ENCODE results near the gene SYNE2. TPM values are rescaled to one million over a fixed set of nuclear protein-coding genes. Genes with fewer than 3 reads are reported as not detected.

The SYNE2 gene
- total RNA-seq, 2 donors from 2014 or later: 147 to 153 TPM

GRCh38 chr14:63981569-63981968 lies 128.8 kb downstream of the SYNE2 start:
- no peak for DNase-seq
- no peak for TF ChIP-seq CTCF (IDR thresholded peaks at IDR 0.05)
- Histone ChIP-seq H3K27me3 (no peaks in the 10 kb centered on the region), H3K9me3 (no peaks in the 10 kb centered on the region), H3K4me3 (no peak overlapping the region), H3K4me1 (no peaks in the 10 kb centered on the region), H3K36me3 (no peaks in the 10 kb centered on the region), H3K27ac (no peak overlapping the region), H3K9ac (ENCODE audit: low read depth in 2 of 2, low read length in 2 of 2) (no peak overlapping the region)
- intact Hi-C loops (cut with DNase I): no loop called here

- DNase-seq: no peak
- Histone ChIP-seq H3K27ac (no peak overlapping the region), H3K4me3 (no peak overlapping the region), H3K27me3 (no peaks in the 10 kb centered on the region), H3K9me3 (no peaks in the 10 kb centered on the region), H3K4me1 (no peaks in the 10 kb centered on the region), H3K9ac (ENCODE audit: low read depth in 2 of 2, low read length in 2 of 2) (no peak overlapping the region), H3K36me3 (no peaks in the 10 kb centered on the region)
- intact Hi-C loops (cut with DNase I): no loop called here
- TF ChIP-seq CTCF (IDR thresholded peaks at IDR 0.05): no peak
Observed at GRCh38 chr14:63982156-63982555, 129.4 kb downstream of the SYNE2 start.

DNA sequence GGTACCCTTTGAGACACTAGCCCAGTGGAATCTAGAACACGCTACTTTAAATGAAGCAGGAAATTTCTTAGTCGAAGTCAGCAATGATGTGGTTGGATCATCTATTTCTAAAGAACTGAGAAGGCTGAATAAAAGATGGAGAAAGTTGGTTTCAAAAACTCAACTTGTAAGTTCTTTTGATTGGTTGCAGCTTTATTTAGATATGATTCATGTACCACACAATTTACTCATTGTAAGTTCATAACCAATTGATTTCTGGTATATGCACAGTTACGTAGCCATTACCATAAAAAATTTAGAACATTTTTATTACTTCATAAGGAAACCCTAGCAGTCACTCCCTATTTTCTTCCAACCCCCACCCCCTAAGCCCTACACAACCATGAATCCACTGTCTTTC lies 129.8 kb downstream of the SYNE2 start:
- Histone ChIP-seq H3K27ac (no peak overlapping the region), H3K9me3 (no peaks in the 10 kb centered on the region), H3K4me3 (no peak overlapping the region), H3K9ac (ENCODE audit: low read depth in 2 of 2, low read length in 2 of 2) (no peak overlapping the region), H3K27me3 (no peaks in the 10 kb centered on the region), H3K4me1 (no peaks in the 10 kb centered on the region), H3K36me3 (no peaks in the 10 kb centered on the region)
- DNase-seq: no peak
- intact Hi-C loops (cut with DNase I): no loop called here
- TF ChIP-seq CTCF (IDR thresholded peaks at IDR 0.05): no peak

GRCh38 chr14:63986789-63987533 lies 134.2 kb downstream of the SYNE2 start:
- no peak overlapping the region for H3K27ac ChIP-seq
- H3K4me3 ChIP-seq: no peak overlapping the region
- no peaks in the 10 kb centered on the region for H3K9me3 ChIP-seq
- intact Hi-C loops (cut with DNase I): no loop called here
- H3K27me3 ChIP-seq: no peaks in the 10 kb centered on the region
- no peaks in the 10 kb centered on the region for H3K36me3 ChIP-seq
- TF ChIP-seq CTCF (IDR thresholded peaks at IDR 0.05): no peak
- DNase-seq: no peak
- H3K4me1 ChIP-seq: no peaks in the 10 kb centered on the region
- no peak overlapping the region for H3K9ac ChIP-seq (ENCODE audit: low read depth in 2 of 2, low read length in 2 of 2)

GRCh38 chr14:63988579-63988978 lies 135.8 kb downstream of the SYNE2 start:
- intact Hi-C loops (cut with DNase I): no loop called here
- H3K27ac ChIP-seq: no peak overlapping the region
- H3K36me3 ChIP-seq: no peaks in the 10 kb centered on the region
- H3K9ac ChIP-seq (ENCODE audit: low read depth in 2 of 2, low read length in 2 of 2): no peak overlapping the region
- no peak for DNase-seq
- no peaks in the 10 kb centered on the region for H3K4me1 ChIP-seq
- no peaks in the 10 kb centered on the region for H3K27me3 ChIP-seq
- TF ChIP-seq CTCF (IDR thresholded peaks at IDR 0.05): no peak
- no peaks in the 10 kb centered on the region for H3K9me3 ChIP-seq
- no peak overlapping the region for H3K4me3 ChIP-seq
